IMR-90 (cell line): ENCODE data around the gene WNT11. TPM values are rescaled to one million over a fixed set of nuclear protein-coding genes. Genes with fewer than 3 reads are reported as not detected.

Experiments used
- ATAC-seq: fragments of 200-7000 bp; cut with Tn5 transposase; 2 replicates; pipeline ENCODE4 v1.9.1; 2020; ENCODE audit warnings: low read depth, mild to moderate bottlenecking, moderate library complexity
- BruUV-seq: library from RNA; stranded (reverse); fragments of 400-500 nt; replicated peaks from 2 replicates; lab custom pipeline; 2021; lab: Mats Ljungman, UMichigan
- CTCF ChIA-PET: fragments of 300-600 bp; formaldehyde crosslinking; extraction: SDS; loops from one replicate; lab custom pipeline; 2021; ENCODE audit warnings: antibody characterized with exemption; lab: Yijun Ruan, JAX
- POLR2A ChIA-PET: fragments of 300-600 bp; sonication (Branson Sonifier 250); formaldehyde crosslinking; loops from one replicate; lab custom pipeline; 2022; ENCODE audit warnings: antibody characterized with exemption; ENCODE audit not compliant: unreplicated experiment; lab: Charles Lee
- DNase-seq: peaks from one replicate; pipeline ENCODE4 v3.0.0; 2013
- H2AFZ ChIP-seq: replicated peaks from 2 replicates; pipeline ENCODE3; 2013; ENCODE audit warnings: low read length, mild to moderate bottlenecking; ENCODE audit not compliant: poor library complexity
- H2AK5ac ChIP-seq: 2 replicates; pipeline ENCODE4 v1.6.1; 2013; ENCODE audit warnings: low read depth, low read length, inconsistent platforms
- H2AK9ac ChIP-seq: replicated peaks from 2 replicates; pipeline ENCODE3; 2013; ENCODE audit warnings: mild to moderate bottlenecking, low read depth, low read length, moderate library complexity; ENCODE audit not compliant: poor library complexity
- H2BK120ac ChIP-seq: 2 replicates; pipeline ENCODE4 v1.6.1; 2013; ENCODE audit warnings: low read depth, low read length, inconsistent platforms
- H2BK15ac ChIP-seq: 3 replicates; pipeline ENCODE4 v1.6.1; 2013; ENCODE audit warnings: low read depth, low read length, inconsistent platforms
- H2BK20ac ChIP-seq: 2 replicates; pipeline ENCODE4 v1.6.1; 2013; ENCODE audit warnings: low read depth, mild to moderate bottlenecking, inconsistent platforms, low read length, moderate library complexity
- H2BK5ac ChIP-seq: 2 replicates; pipeline ENCODE4 v1.6.1; 2013; ENCODE audit warnings: mild to moderate bottlenecking, low read depth, low read length, inconsistent platforms; ENCODE audit not compliant: poor library complexity, severe bottlenecking
- H3K14ac ChIP-seq: replicated peaks from 2 replicates; pipeline ENCODE4 v1.6.1; 2013; ENCODE audit warnings: low read depth, low read length, inconsistent platforms
- H3K18ac ChIP-seq: 2 replicates; pipeline ENCODE4 v1.6.1; 2013; ENCODE audit warnings: low read depth, low read length, control low read depth
- H3K23ac ChIP-seq: 2 replicates; pipeline ENCODE4 v1.6.1; 2013; ENCODE audit warnings: low read depth, low read length, inconsistent platforms
- H3K27ac ChIP-seq: 2 replicates; pipeline ENCODE4 v1.5.1; 2013; ENCODE audit warnings: mild to moderate bottlenecking, control low read depth, low read length; ENCODE audit not compliant: insufficient read depth
- H3K27me3 ChIP-seq: 2 replicates; pipeline ENCODE4 v1.6.1; 2013; ENCODE audit warnings: low read length; ENCODE audit not compliant: control insufficient read depth, insufficient read depth
- H3K36me3 ChIP-seq: 2 replicates; pipeline ENCODE4 v1.6.1; 2013; ENCODE audit warnings: low read length, mixed read lengths; ENCODE audit not compliant: control insufficient read depth, insufficient read depth
- H3K4ac ChIP-seq: 2 replicates; pipeline ENCODE4 v1.6.1; 2013; ENCODE audit warnings: low read depth, low read length, inconsistent platforms
- H3K4me1 ChIP-seq: 2 replicates; pipeline ENCODE4 v1.6.1; 2013; ENCODE audit warnings: low read length, mixed read lengths; ENCODE audit not compliant: control insufficient read depth, insufficient read depth
- H3K4me2 ChIP-seq: 2 replicates; pipeline ENCODE4 v1.6.1; 2013; ENCODE audit warnings: low read depth, mild to moderate bottlenecking, control low read depth, low read length, moderate library complexity
- H3K4me3 ChIP-seq: 2 replicates; pipeline ENCODE4 v1.5.1; 2013; ENCODE audit warnings: low read depth, mild to moderate bottlenecking, control low read depth, low read length, moderate library complexity; ENCODE audit not compliant: insufficient read depth
- H3K56ac ChIP-seq: 2 replicates; pipeline ENCODE4 v1.6.1; 2013; ENCODE audit warnings: low read length, inconsistent platforms; ENCODE audit not compliant: insufficient read depth; ENCODE audit errors: extremely low read depth
- H3K79me1 ChIP-seq, 2 experiments: 2 replicates each; pipeline ENCODE4 v1.6.1; 2013; ENCODE audit warnings: low read length in 2 of 2, inconsistent platforms in 1 of 2, low read depth in 1 of 2
- H3K9ac ChIP-seq: 2 replicates; pipeline ENCODE4 v1.6.1; 2013; ENCODE audit warnings: low read depth, low read length, control low read depth
- H3K9me1 ChIP-seq: 2 replicates; pipeline ENCODE4 v1.6.1; 2013; ENCODE audit warnings: low read length, inconsistent platforms; ENCODE audit not compliant: insufficient read depth
- H3K9me3 ChIP-seq: 2 replicates; pipeline ENCODE4 v1.6.1; 2013; ENCODE audit warnings: low read length; ENCODE audit not compliant: control insufficient read depth, insufficient read depth
- H4K20me1 ChIP-seq: 2 replicates; pipeline ENCODE4 v1.6.1; 2013; ENCODE audit warnings: low read length, inconsistent platforms; ENCODE audit not compliant: insufficient read depth
- H4K5ac ChIP-seq: 2 replicates; pipeline ENCODE4 v1.6.1; 2013; ENCODE audit warnings: mild to moderate bottlenecking, low read depth, low read length, control low read depth
- H4K8ac ChIP-seq, 2 experiments: 2 replicates each; pipeline ENCODE4 v1.6.1; 2013; ENCODE audit warnings: low read depth in 2 of 2, low read length in 2 of 2, control low read depth in 1 of 2, inconsistent platforms in 1 of 2
- H4K91ac ChIP-seq: 2 replicates; pipeline ENCODE4 v1.6.1; 2013; ENCODE audit warnings: low read depth, low read length, inconsistent platforms; ENCODE audit not compliant: insufficient read depth
- BHLHE40 ChIP-seq: fragments of 150-350 bp; IDR thresholded peaks from 2 replicates; pipeline ENCODE4 v1.6.1; 2016; ENCODE audit warnings: mild to moderate bottlenecking, low read depth, low read length
- CHD1 ChIP-seq: IDR thresholded peaks from 2 replicates; pipeline ENCODE4 v1.6.1; 2012; ENCODE audit warnings: low read depth, low read length, improper control_type of control experiment
- FOS ChIP-seq: fragments of 150-350 bp; IDR thresholded peaks from 2 replicates; pipeline ENCODE4 v1.6.1; 2016; ENCODE audit warnings: low read depth, low read length
- MAFK ChIP-seq: IDR thresholded peaks from 2 replicates; pipeline ENCODE4 v1.6.1; 2012; ENCODE audit warnings: low read depth, low read length, improper control_type of control experiment
- MAZ ChIP-seq: IDR thresholded peaks from 2 replicates; pipeline ENCODE4 v1.6.1; 2012; ENCODE audit warnings: low read depth, mild to moderate bottlenecking, low read length, improper control_type of control experiment, moderate library complexity, borderline replicate concordance
- MXI1 ChIP-seq: IDR thresholded peaks from 2 replicates; pipeline ENCODE4 v1.6.1; 2012; ENCODE audit warnings: low read depth, mild to moderate bottlenecking, low read length, moderate library complexity, borderline replicate concordance
- RAD21 ChIP-seq: IDR thresholded peaks from 2 replicates; pipeline ENCODE4 v1.6.1; 2012; ENCODE audit warnings: low read length, improper control_type of control experiment
- RCOR1 ChIP-seq: IDR thresholded peaks from 2 replicates; pipeline ENCODE4 v1.6.1; 2012; ENCODE audit warnings: mild to moderate bottlenecking, low read length, improper control_type of control experiment; ENCODE audit not compliant: insufficient replicate concordance
- RFX5 ChIP-seq: IDR thresholded peaks from 2 replicates; pipeline ENCODE4 v1.8.0; 2012; ENCODE audit warnings: low read depth, mild to moderate bottlenecking, low read length, moderate library complexity
- SMC3 ChIP-seq: fragments of 150-350 bp; IDR thresholded peaks from 2 replicates; pipeline ENCODE4 v1.6.1; 2016; ENCODE audit warnings: low read depth, mild to moderate bottlenecking, antibody characterized with exemption, low read length, moderate library complexity
- whole genome bisulfite sequencing, 2 experiments: methylation state at CpG; one replicate each; pipeline versions ENCODE4 v1.1.5 to v1.1.7; 2013; ENCODE audit warnings: missing lambda C conversion rate in 2 of 2; ENCODE audit not compliant: insufficient read length in 1 of 2; ENCODE audit errors: extremely low coverage in 2 of 2; 5-methylcytosine and 5-hydroxymethylcytosine counted together
- dilution Hi-C: fragments of 300-500 bp; cut with HindIII; formaldehyde crosslinking; loops from one replicate; pipeline ENCODE4 v1.14.3; 2018; ENCODE audit warnings: low sequenced_read_pairs; ENCODE audit not compliant: unreplicated experiment
- in situ Hi-C: fragments of 300-500 bp; cut with MboI; formaldehyde crosslinking; loops from 3 replicates; pipeline ENCODE4 v1.14.3; 2019; ENCODE audit warnings: low sequenced_read_pairs, inconsistent platforms, mixed read lengths
- intact Hi-C: fragments of 100-400 bp; cut with micrococcal nuclease; formaldehyde crosslinking; loops from 2 replicates; pipeline ENCODE4 v1.10.0; 2022
- polyA plus RNA-seq, 3 experiments: library from polyadenylated mRNA; depleted of rRNA; stranded (reverse); fragments of >200 nt; gene quantifications; 2 replicates each; pipeline ENCODE4 v1.2.3, GENCODE V29; 2012; ENCODE audit warnings: low replicate concordance in 1 of 3
- total RNA-seq: library from RNA; depleted of rRNA; stranded (reverse); fragments of >200 nt; gene quantifications from 2 replicates; pipeline ENCODE4 v1.2.3, GENCODE V29; 2012
- TF ChIP-seq, protein P1 (sequence below): conservative IDR thresholded peaks from 2 replicates; pipeline ENCODE4 v1.5.1; 2012; ENCODE audit warnings: mild to moderate bottlenecking, low read depth, low read length, improper control_type of control experiment
- TF ChIP-seq, protein P2 (sequence below): fragments of 150-350 bp; IDR thresholded peaks from 2 replicates; pipeline ENCODE4 v1.6.1; 2016; ENCODE audit warnings: low read depth, mild to moderate bottlenecking, low read length, moderate library complexity, borderline replicate concordance

WNT11 gene
- total and polyA plus RNA-seq, 2 of the 4 experiments (the other 2 are of a cell fraction) = 0.10 TPM; not detected in 1

DNA sequence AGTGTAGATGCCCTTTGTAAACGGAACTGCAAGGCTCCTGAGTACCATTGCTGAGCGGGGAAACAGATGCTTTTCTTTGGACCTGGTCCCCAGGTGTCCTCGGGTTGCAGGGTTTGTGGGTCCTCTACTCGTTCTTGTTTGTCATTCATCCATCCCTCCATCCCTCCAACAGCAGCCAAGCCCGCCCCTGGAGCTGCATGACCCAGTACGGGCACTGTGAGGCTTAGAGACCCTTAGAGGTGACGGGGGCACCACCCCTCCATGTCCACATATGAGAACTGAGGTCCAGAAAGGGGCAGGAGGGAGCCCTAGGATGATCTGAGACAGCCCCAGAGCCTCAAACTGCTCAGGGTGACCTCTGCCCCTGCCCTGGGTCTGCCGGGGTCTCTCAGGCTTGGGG, 45.4 kb downstream of the WNT11 start:
- H4K5ac ChIP-seq = no peak overlapping the region
- no peak overlapping the region for H2AK9ac ChIP-seq
- H3K9me3 ChIP-seq = no peaks in the 10 kb centered on the region
- no peak overlapping the region for H2BK15ac ChIP-seq
- no peak overlapping the region for H2BK120ac ChIP-seq
- H3K9me1 ChIP-seq = no peaks in the 10 kb centered on the region
- intact Hi-C loops = no loop called here
- no peak overlapping the region for H3K4ac ChIP-seq
- no peak overlapping the region for H2AK5ac ChIP-seq
- H3K79me1 ChIP-seq = no peaks in the 10 kb centered on the region
- no peak overlapping the region for H2BK5ac ChIP-seq
- no peak overlapping the region for H3K56ac ChIP-seq
- in situ Hi-C loops = no loop called here
- H3K4me2 ChIP-seq = no peak overlapping the region
- no peaks in the 10 kb centered on the region for H3K36me3 ChIP-seq
- no peak overlapping the region for H2BK20ac ChIP-seq
- CTCF ChIA-PET = interaction anchor here (0.8 kb wide), 1 partner anchor 9 kb away, joined by 5 read pairs; no protein-coding TSS in a partner anchor
- H2AFZ ChIP-seq = no peak overlapping the region
- no peak overlapping the region for H3K4me3 ChIP-seq
- peaks cover 49% of the 10 kb centered on the region for H3K27me3 ChIP-seq
- no peak overlapping the region for H3K23ac ChIP-seq
- no peak overlapping the region for H4K91ac ChIP-seq
- H3K14ac ChIP-seq = no peak overlapping the region
- no TSS peak for BruUV-seq
- H3K18ac ChIP-seq = no peak overlapping the region
- no peaks in the 10 kb centered on the region for H4K20me1 ChIP-seq
- 61% methylated on average over 3 of the region's 8 CpGs; no CpG with 5 or more reads in 1 of the 2 experiments for WGBS, 2 experiments
- ATAC-seq (no peak), DNase-seq (no peak)
- TF ChIP-seq BHLHE40 (no peak), RCOR1 (no peak), MXI1 (no peak), RFX5 (no peak), SMC3 (no peak), RAD21 (no peak), MAZ (no peak), FOS (no peak), CHD1 (no peak), MAFK (no peak)
- TF ChIP-seq, protein P1, sequence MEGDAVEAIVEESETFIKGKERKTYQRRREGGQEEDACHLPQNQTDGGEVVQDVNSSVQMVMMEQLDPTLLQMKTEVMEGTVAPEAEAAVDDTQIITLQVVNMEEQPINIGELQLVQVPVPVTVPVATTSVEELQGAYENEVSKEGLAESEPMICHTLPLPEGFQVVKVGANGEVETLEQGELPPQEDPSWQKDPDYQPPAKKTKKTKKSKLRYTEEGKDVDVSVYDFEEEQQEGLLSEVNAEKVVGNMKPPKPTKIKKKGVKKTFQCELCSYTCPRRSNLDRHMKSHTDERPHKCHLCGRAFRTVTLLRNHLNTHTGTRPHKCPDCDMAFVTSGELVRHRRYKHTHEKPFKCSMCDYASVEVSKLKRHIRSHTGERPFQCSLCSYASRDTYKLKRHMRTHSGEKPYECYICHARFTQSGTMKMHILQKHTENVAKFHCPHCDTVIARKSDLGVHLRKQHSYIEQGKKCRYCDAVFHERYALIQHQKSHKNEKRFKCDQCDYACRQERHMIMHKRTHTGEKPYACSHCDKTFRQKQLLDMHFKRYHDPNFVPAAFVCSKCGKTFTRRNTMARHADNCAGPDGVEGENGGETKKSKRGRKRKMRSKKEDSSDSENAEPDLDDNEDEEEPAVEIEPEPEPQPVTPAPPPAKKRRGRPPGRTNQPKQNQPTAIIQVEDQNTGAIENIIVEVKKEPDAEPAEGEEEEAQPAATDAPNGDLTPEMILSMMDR = no peak
- TF ChIP-seq, protein P2, sequence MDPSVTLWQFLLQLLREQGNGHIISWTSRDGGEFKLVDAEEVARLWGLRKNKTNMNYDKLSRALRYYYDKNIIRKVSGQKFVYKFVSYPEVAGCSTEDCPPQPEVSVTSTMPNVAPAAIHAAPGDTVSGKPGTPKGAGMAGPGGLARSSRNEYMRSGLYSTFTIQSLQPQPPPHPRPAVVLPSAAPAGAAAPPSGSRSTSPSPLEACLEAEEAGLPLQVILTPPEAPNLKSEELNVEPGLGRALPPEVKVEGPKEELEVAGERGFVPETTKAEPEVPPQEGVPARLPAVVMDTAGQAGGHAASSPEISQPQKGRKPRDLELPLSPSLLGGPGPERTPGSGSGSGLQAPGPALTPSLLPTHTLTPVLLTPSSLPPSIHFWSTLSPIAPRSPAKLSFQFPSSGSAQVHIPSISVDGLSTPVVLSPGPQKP = no peak
- dilution Hi-C loops = no loop called here
- POLR2A ChIA-PET = no interaction called here
- H3K9ac ChIP-seq = no peak overlapping the region
- H3K27ac ChIP-seq = no peak overlapping the region
- H3K4me1 ChIP-seq = peaks cover 4% of the 10 kb centered on the region; the same call in 1 of the 2 replicates
- no peak overlapping the region for H4K8ac ChIP-seq
